ENCODE results near the gene TXN2.
"Not testable (repeated sequence)": the region's sequence is repeated elsewhere in the genome, so short reads cannot be mapped to it uniquely, and the experiment has no call there.

The TXN2 gene

DNA sequence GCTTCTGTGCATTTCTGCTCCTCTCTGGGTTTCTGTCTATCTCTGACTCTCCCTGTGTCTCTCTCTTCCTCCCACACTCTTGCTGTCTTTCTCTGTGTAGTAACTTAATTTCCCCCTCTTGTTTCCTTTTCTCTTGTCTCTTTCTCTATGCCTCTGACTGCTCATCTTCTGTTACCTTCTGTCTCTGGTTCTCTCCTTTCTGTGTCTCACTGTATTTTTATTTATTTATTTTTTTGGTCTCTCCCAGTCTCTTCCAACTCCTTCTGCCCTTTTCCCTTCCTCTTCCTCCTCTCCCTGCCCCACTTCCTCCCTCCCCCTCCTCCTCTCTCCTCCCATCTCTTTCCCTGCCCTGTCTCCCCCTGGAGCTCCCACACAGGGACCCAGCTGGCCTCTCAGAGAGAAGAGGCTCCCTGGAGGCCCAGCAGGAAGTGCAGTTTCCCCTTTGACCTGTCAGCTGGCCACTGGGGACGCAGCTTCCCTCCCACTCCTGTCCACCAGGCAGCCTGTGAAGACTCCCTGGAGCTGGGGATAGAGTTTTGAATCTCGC lies 55.4 kb downstream of the TXN2 start:
- no peak for DNase-seq

DNA sequence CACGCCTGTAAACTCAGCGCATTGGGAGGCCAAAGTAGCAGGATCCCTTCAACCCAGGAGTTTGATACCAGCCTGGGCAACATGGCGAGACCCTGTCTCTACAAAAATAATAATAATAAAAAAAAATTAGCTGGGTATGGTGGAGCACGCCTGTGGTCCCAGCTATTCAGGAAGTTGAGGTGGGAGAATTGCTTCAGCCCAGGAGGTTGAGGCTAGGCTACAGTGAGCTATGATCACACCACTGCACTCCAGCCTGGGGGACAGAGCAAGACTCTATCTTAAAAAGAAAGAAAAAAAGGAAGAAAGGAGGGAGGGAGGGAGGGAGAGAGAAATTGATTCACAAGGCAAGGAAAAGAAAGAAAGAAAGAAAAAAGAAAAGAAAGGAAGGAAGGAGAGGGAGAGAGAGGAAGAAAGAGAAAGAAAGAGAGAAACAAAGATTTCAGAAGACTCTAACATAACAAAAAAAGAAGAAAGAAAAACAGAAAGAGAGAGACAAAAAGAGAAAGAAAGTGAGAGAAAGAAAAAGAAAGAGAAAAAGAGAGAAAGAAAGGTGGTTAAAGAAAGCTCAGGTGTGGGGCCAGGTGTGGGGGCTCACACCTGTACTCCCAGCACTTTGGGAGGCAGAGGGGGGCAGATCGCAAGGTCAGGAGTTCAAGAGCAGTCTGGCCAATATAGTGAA lies 56.4 kb downstream of the TXN2 start:
- DNase-seq = no peak

DNA sequence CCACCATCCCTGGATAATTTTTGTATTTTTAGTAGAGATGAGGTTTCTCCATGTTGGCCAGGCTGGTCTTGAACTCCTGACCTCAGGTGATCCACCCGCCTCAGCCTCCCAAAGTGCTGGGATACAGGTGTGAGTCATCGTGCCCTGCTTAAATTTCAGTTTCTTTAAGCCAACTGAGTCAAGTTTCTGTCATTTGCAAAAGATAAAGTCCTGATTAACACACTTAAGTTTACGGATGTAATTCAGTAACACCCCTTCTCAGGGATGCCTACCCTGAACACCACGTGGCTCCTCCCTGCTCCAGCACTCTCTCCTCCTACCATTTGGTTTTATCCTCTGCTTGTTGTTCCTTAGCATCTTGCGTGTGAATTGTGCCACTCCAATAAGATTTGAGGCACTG lies 57.0 kb downstream of the TXN2 start:
- DNase-seq = not testable (repeated sequence)

DNA sequence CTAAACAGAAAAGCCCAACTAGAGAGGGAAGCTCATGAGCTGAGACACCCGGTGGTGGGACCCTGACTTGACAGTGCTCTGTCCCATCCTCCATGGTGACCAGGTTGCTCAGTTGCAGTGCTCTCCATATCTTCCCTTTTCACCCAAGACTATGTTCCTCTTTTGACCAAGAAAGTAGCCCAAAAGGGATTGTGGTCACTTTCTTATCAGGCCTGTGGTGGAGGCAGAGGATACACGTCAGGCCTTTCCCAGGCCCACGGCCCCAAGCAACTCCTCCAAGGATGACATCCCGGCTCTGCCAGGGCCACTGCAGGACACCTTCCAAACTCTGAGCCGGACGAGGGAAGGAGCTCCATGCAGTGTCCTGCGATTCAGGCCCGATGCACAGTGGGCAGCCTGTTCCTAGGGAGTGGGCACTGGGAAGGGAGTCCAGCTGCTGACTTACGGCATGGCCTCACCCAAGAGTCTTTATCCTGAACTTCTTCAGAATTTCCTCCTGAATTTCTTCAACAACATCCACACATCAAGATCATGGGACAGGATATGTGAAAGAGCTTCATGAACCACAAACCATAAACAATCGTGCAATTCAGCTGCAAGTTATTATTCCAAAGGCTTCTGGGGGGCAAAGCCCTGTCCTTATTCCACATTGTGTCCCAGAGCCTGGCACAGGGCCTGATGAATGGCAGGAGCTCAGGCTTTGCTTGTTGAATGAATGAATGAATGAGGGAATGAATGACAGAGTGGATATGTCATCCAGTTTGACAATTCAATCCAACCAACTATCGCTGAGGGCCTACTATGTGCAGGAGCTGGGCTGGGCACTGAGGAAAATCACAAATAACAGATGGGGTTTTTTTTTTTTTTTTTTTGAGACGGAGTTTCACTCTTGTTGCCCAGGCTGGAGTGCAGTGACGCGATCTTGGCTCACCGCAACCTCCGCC lies 57.7 kb downstream of the TXN2 start:
- DNase-seq = no peak

DNA sequence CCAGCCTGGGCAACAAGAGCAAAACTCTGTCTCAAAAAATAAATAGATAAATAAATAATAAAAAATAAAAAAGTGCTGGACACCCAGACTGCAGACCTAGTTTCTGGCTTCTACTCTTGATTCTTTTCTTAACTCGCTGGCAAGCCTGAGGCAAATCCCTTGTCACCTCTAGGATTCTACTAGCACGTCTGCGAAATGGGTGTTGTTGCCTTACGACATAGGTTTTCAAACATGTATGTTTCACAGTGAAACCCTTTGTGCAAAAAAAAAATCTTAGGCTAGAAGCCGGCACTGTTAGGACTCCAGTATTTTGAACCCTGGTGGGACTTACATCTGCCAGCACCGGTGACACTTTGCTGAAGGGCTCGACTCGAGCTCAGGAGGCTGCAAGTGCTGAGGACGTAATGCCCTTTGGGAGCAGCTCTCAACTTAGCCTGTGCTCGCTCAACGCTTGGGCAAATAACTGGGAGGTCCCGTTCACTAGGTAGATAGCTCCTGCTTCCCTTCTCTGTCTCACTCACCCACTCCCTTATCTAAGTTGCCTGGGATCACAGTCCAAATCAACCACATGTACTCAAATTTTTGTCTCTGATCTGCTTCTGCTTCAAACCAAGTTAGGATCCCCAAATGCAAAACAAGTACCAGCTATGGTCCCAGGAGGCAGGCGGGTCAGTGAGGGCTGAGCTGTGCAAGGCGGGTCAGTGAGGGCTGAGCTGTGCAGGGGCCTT lies 59.0 kb downstream of the TXN2 start:
- DNase-seq = no peak

DNA sequence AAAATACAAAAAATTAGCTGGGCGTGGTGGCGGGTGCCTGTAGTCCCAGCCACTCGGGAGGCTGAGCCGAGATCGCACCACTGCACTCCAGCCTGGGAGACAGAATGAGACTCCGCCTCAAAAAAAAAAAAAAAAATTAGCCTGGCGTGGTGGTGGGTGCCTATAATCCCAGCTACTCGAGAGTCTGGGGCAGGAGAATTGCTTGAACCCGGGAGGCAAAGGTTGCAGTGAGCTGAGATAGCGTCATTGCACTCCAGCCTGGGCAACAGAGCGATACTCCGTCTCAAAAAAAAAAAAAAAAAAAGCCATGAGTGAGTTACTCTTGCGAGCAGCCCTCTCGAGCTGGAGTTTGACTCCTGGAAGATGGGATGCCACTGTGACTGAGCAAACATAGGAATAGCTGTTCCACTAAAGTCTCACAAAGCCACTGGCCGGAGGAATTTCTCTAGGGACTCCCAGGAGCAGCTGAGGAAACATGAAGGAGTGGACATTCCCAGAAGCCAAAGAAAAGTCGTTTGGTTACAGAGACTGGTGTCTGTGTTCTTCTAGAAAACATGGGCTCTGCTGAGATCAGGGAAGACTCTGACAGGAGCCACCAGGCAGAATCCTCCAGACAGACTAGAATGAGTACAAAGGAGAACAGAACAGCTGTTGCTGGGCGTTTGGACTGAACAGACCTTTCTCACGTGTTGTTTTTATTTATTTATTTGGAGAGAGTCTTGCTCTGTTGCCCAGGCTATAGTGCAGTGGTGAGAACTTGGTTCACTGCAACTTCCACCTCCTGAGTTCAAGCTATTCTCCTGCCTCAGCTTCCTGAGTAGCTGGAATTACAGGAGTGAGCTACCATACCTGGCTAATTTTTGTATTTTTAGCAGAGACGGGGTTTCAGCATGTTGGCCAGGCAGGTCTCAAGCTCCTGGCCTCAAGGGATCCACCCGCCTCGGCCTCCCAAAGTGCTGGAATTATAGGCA lies 61.2 kb downstream of the TXN2 start:
- no peak for DNase-seq

DNA sequence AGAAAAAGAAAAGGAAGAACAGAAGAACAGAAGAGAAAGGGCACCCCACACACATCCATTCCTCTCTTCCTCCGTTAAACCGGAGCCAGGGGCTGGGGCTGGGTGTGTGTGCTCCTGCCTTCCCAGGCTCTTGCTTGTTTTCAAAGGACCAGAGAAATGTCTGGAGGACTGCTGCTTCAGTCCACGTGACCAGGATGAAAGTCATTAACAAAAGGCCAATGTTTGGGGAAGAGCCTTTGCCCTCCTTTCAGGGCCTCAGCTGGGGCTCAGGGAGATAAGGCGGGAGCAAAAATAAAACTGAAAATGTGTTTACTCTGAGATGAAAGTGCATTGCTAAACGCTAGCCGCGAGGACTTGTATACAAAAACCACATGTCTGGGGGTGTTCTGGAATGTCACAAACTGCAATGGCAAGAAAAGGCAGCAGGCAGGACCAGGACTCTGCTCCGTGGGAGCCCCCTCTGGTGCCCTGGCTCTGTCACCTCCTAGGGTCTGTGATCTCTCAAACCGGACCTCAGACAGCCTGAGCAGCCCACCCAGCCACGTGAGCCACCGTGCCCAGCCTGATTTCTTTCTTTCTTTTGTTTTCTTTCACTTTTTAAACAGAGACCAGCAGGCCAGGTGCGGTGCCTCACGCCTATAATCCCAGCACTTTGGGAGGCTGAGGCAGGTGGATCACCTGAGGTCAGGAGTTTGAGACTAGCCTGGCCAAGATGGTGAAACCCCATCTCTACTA lies 62.1 kb downstream of the TXN2 start:
- peak; percentile 30 for DNase-seq

DNA sequence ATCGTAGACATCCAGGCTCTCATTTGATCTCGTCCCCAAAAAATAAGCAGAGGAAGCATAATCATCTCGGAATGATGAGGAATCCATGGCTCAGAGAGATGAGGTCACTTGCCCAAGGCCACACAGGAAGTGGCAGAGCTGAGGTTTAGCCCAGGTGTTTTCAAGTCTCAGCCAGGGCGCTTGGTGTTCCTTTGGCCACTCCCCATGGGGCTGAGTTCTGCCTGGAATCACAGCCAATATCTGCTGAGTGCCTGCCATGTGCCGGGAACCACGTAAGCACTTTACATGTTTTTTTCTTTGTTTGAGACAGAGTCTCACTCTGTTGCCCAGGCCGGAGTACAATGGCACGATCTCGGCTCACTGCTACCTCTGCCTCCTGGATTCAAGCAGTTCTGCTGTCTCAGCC lies 64.2 kb downstream of the TXN2 start:
- DNase-seq = peak; percentile 18

Measured in activated CD4-positive, alpha-beta T cell treated with anti-CD3 and anti-CD28 coated beads, Interleukin-2, amount 50 U/mL, for 16 hours (primary cell).